GM08714 (cell line): ENCODE results near the gene ARL8B.

ENCODE experiments used
- H3K4me3 ChIP-seq: fragments of 200-500 bp; sonication (Bioruptor generic); 2 replicates; pipeline ENCODE4 v1.5.1; 2014; ENCODE audit warnings: mild to moderate bottlenecking, low read length, inconsistent platforms
- ZNF274 ChIP-seq: IDR thresholded peaks from 2 replicates; pipeline ENCODE4 v1.6.1; 2012; ENCODE audit warnings: mild to moderate bottlenecking, low read depth, low read length

ARL8B gene

GRCh38 chr3:5184499-5184898 is 62.4 kb downstream of the ARL8B start:
- H3K4me3 ChIP-seq, result no peak overlapping the region; the same call in 1 of the 2 replicates
- TF ChIP-seq ZNF274, result no peak

DNA sequence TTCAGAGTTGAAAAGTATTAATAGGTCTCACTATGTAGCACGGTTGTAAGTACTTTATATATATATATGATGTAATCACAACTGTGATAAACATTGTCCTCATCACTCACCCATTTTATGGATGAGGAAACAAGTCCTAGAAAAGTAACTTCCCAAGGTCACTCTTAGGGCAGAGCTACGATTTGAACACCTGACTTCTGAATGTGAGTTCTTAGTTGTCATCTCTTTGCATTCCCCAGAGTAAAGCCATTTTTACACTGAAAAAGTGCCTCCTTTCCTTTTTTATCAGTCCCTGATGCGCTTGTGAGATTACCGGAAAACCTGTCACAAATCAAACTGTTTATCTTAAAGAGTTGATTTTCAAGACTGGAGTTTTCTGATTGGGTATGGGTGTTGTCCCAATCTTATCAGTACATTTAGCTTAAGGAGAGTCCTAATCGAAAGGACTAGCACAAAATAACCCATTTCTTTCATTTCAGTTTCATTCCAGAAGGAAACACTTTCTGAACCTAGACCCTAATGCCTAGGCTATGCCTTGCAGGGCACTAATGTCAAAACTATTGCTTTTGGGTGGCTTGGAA is 63.1 kb downstream of the ARL8B start:
- H3K4me3 ChIP-seq, result peak overlapping the region; percentile 41; the same call in 1 of the 2 replicates
- no peak for TF ChIP-seq ZNF274

GRCh38 chr3:5186089-5186857 is 64.2 kb downstream of the ARL8B start:
- peak overlapping the region; percentile 89 for H3K4me3 ChIP-seq
- TF ChIP-seq ZNF274, result no peak

GRCh38 chr3:5186858-5187155 is 64.7 kb downstream of the ARL8B start:
- peak overlapping the region; percentile 89 for H3K4me3 ChIP-seq
- TF ChIP-seq ZNF274, result no peak

- H3K4me3 ChIP-seq, result peak within 1 kb of the TSS; percentile 89
- no peak for TF ChIP-seq ZNF274
These were observed 65.2 kb downstream of the ARL8B start, which contains the start of gene EDEM1 for GRCh38 chr3:5187156-5187919. Gene EDEM1 (plus strand): TSS chr3:5187707. CDS start chr3:5187806, 99 bp downstream.

DNA sequence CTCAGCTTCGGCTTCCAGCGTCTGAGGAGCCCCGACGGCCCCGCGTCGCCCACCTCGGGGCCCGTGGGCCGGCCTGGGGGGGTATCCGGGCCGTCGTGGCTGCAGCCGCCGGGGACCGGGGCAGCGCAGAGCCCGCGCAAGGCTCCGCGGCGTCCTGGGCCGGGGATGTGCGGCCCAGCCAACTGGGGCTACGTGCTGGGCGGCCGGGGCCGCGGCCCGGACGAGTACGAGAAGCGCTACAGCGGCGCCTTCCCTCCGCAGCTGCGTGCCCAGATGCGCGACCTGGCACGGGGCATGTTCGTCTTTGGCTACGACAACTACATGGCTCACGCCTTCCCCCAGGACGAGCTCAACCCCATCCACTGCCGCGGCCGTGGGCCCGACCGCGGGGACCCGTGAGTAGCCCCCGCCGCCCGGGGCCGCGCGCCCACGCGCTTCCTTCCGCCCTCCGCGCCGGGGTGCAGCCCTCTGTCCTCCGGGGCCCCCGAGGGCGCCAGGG is 65.9 kb downstream of the ARL8B start:
- H3K4me3 ChIP-seq, result peak overlapping the region; percentile 75
- no peak for TF ChIP-seq ZNF274

- peak overlapping the region; percentile 75 for H3K4me3 ChIP-seq
- no peak for TF ChIP-seq ZNF274
These were observed 66.5 kb downstream of the ARL8B start for GRCh38 chr3:5188419-5189221.

DNA sequence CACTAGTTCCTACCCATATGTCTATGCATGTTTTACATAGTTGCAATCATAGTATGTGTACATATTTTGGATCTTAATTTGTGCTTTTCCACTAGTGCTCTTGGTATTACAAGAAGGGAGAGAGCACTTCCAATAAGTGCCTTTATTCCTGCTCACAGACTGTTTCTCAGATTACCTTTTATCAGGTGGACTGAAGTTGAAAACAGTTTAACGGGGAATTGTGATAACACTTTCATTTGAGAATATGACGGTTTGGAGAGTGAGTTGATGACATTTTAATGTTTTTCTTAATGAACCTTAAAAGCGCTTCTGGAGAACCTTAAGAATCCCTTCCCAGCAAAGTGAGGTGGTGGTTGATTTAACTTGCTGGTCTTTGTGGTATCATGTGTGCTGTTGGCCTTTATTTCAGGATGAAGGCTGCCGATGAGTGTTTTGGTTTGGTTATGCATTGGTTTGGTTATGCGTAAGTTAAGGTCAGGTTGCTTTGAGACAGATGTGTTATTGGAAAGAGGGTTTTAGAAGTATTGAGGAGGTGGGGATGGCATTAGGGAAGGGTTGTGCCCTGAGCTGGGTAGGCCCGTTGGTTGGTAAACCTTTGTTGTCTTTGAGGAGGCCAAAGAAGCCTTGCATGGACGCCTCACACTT is 68.2 kb downstream of the ARL8B start:
- peak overlapping the region; percentile 75 for H3K4me3 ChIP-seq
- no peak for TF ChIP-seq ZNF274

- H3K4me3 ChIP-seq, result peak overlapping the region; percentile 75
- no peak for TF ChIP-seq ZNF274
These were observed 69.6 kb downstream of the ARL8B start for GRCh38 chr3:5191555-5192304.

- H3K4me3 ChIP-seq, result peak overlapping the region; percentile 16; the same call in 1 of the 2 replicates
- no peak for TF ChIP-seq ZNF274
These were observed 70.7 kb downstream of the ARL8B start for GRCh38 chr3:5192571-5193365.

DNA sequence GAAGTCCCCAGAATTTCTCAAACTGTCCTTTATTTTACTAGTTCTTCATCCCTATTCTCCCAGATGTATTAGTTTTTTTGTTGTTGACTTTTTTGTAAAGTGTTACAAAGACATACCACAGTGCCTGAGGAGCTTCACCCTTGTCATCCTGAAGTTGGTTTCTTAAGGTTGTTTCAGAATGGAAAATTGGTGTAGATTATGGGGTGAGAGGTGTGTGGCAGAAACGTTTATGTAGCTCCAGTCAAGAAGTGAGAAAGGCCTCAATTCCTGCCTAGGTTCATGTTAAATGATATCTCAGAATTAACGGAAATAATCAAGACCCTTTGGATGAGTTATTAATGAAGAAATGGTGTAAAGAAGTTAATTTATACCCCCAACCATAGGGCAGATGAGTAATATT is 72.2 kb downstream of the ARL8B start:
- H3K4me3 ChIP-seq, result no peak overlapping the region
- no peak for TF ChIP-seq ZNF274
